ENCODE measurements around the gene TRA2A. TPM values are rescaled to one million over a fixed set of nuclear protein-coding genes. Genes with fewer than 3 reads are reported as not detected.
"Not testable (repeated sequence)": the region's sequence is repeated elsewhere in the genome, so short reads cannot be mapped to it uniquely, and the experiment has no call there.

The TRA2A gene
- total RNA-seq, 1 donor from 2014 or later: 120 TPM

DNA sequence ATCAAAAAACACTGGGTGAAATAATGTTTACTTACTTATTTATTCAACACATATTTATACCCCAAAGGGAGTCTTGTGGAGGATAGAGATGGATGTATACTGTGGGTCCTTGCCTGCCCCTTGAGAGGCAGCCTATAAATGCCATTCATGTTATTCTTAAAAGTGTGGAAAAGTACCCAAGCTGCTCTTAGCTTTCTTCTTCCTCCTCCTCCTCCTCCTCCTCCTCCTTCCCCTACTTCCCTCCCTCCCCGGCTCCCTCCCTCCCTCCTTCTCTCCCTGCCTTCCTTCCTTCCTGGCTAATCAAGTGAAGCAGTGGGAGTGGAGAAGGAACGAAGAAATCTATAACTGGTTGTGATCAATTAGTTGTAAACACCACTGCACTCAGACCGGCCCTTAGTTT, 40.3 kb downstream of the TRA2A start:
- no peaks in the 10 kb centered on the region for H3K27me3 Mint-ChIP-seq (ENCODE audit: low read depth)
- H3K4me1 Mint-ChIP-seq: no peaks in the 10 kb centered on the region
- DNase-seq (ENCODE audit: low read depth, low spot score): no peak
- no peak for TF ChIP-seq CTCF (conservative IDR thresholded peaks at IDR 0.05)
- H3K27ac Mint-ChIP-seq (ENCODE audit: unreplicated experiment): no peak overlapping the region
- H3K36me3 Mint-ChIP-seq (ENCODE audit: low read depth): peaks cover 4% of the 10 kb centered on the region
- H3K4me3 Mint-ChIP-seq: peak overlapping the region; percentile 27
- no peaks in the 10 kb centered on the region for H3K9me3 Mint-ChIP-seq

- TF ChIP-seq CTCF (conservative IDR thresholded peaks at IDR 0.05): no peak
- H3K27ac Mint-ChIP-seq (ENCODE audit: unreplicated experiment): peak overlapping the region; percentile 35
- H3K4me3 Mint-ChIP-seq: no peak overlapping the region
- H3K36me3 Mint-ChIP-seq (ENCODE audit: low read depth): peaks cover 4% of the 10 kb centered on the region
- H3K4me1 Mint-ChIP-seq: peaks cover 5% of the 10 kb centered on the region
- H3K9me3 Mint-ChIP-seq: no peaks in the 10 kb centered on the region
- no peaks in the 10 kb centered on the region for H3K27me3 Mint-ChIP-seq (ENCODE audit: low read depth)
- no peak for DNase-seq (ENCODE audit: low read depth, low spot score)
These were observed 41.2 kb downstream of the TRA2A start for GRCh38 chr7:23490357-23491135.

DNA sequence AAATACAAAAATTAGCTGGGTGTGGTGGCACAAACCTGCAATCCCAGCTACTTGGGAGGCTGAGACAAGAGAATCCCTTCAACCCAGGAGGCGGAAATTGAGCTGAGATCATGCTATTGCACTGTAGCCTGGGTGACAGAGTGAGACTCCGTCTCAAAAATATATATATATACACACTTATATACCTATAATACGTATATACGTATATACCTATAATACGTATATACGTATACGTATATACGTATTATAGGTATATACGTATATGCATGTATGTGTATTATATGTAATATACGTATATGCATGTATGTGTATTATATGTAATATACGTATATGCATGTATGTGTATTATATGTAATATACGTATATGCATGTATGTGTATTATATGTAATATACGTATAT, 43.1 kb downstream of the TRA2A start:
- DNase-seq (ENCODE audit: low read depth, low spot score); H3K27me3 Mint-ChIP-seq (ENCODE audit: low read depth); H3K9me3 Mint-ChIP-seq; H3K36me3 Mint-ChIP-seq (ENCODE audit: low read depth); H3K4me3 Mint-ChIP-seq; H3K4me1 Mint-ChIP-seq; H3K27ac Mint-ChIP-seq (ENCODE audit: unreplicated experiment): not testable (repeated sequence)

GRCh38 chr7:23487670-23488069, 44.1 kb downstream of the TRA2A start:
- peak overlapping the region; percentile 46 for H3K4me3 Mint-ChIP-seq
- no peak for DNase-seq (ENCODE audit: low read depth, low spot score)
- no peak overlapping the region for H3K27ac Mint-ChIP-seq (ENCODE audit: unreplicated experiment)
- peaks cover 4% of the 10 kb centered on the region for H3K36me3 Mint-ChIP-seq (ENCODE audit: low read depth)
- no peaks in the 10 kb centered on the region for H3K9me3 Mint-ChIP-seq
- H3K27me3 Mint-ChIP-seq (ENCODE audit: low read depth): no peaks in the 10 kb centered on the region
- H3K4me1 Mint-ChIP-seq: peaks cover 5% of the 10 kb centered on the region
- no peak for TF ChIP-seq CTCF (conservative IDR thresholded peaks at IDR 0.05)

- Mint-ChIP-seq H3K27me3 (ENCODE audit: low read depth) (no peaks in the 10 kb centered on the region), H3K4me3 (no peak overlapping the region), H3K4me1 (peaks cover 8% of the 10 kb centered on the region), H3K36me3 (ENCODE audit: low read depth) (peaks cover 8% of the 10 kb centered on the region), H3K27ac (ENCODE audit: unreplicated experiment) (no peak overlapping the region), H3K9me3 (no peaks in the 10 kb centered on the region)
- no peak for TF ChIP-seq CTCF (conservative IDR thresholded peaks at IDR 0.05)
- DNase-seq (ENCODE audit: low read depth, low spot score): no peak
These were observed 45.6 kb downstream of the TRA2A start for GRCh38 chr7:23486002-23486773.

DNA sequence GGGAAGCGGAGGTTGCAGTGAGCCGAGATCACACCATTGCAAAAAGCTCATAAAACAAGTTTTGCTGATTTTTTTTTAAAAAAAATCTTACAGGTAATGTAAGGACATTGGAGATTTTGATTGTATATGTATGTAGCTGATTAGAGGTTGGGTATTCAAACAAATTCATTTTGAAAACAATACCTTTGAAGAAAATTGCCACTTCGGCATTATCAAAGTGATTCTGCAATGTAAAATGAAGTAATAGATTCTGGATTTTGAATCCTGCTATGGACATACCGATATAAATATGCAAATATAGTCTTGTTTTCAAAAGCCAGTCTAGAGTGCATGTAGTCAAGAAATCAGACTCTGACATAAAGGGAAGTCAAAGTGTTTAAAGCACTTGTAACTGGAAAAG, 49.1 kb downstream of the TRA2A start:
- Mint-ChIP-seq H3K27ac (ENCODE audit: unreplicated experiment) (no peak overlapping the region), H3K4me1 (peaks cover 13% of the 10 kb centered on the region), H3K27me3 (ENCODE audit: low read depth) (no peaks in the 10 kb centered on the region), H3K36me3 (ENCODE audit: low read depth) (peaks cover 6% of the 10 kb centered on the region), H3K9me3 (no peaks in the 10 kb centered on the region), H3K4me3 (no peak overlapping the region)
- DNase-seq (ENCODE audit: low read depth, low spot score): no peak
- TF ChIP-seq CTCF (conservative IDR thresholded peaks at IDR 0.05): no peak

Data from neural crest cell (in vitro differentiated cells).